Activated CD8-positive, alpha-beta T cell treated with anti-CD3 and anti-CD28 coated beads, Interleukin-2, amount 10 ng/mL, durations not matched to agents 7 days and 5 days (primary cell): Measurements from ENCODE around the gene ENTR1. TPM values are rescaled to one million over a fixed set of nuclear protein-coding genes. Genes with fewer than 3 reads are reported as not detected.

Experiments
- ATAC-seq: fragments of 150-1000 bp; cut with Tn5 transposase; one replicate; pipeline ENCODE4 v1.10.0; 2021; ENCODE audit warnings: moderate library complexity
- CTCF ChIA-PET: fragments of 350-600 bp; sonication (Branson Sonifier 250); formaldehyde crosslinking; loops from one replicate; lab custom pipeline; 2021; ENCODE audit warnings: antibody characterized with exemption; lab: Charles Lee
- POLR2A ChIA-PET: fragments of 350-600 bp; sonication (Branson Sonifier 250); formaldehyde crosslinking; loops from one replicate; lab custom pipeline; 2021; ENCODE audit warnings: antibody characterized with exemption; lab: Charles Lee
- DNase-seq: peaks from one replicate; pipeline ENCODE4 v3.0.0-alpha.2; 2020
- H3K27ac Mint-ChIP-seq: one replicate; pipeline ENCODE4 v1.8.0; 2021; ENCODE audit warnings: mild to moderate bottlenecking, mixed read lengths
- H3K27me3 Mint-ChIP-seq: one replicate; pipeline ENCODE4 v1.8.0; 2021; ENCODE audit warnings: low read depth, mixed read lengths
- H3K36me3 Mint-ChIP-seq: one replicate; pipeline ENCODE4 v1.8.0; 2021; ENCODE audit warnings: low read depth, mixed read lengths
- H3K4me1 Mint-ChIP-seq: one replicate; pipeline ENCODE4 v1.8.0; 2021; ENCODE audit warnings: low read depth, mixed read lengths
- H3K4me3 Mint-ChIP-seq: one replicate; pipeline ENCODE4 v1.8.0; 2021; ENCODE audit warnings: mild to moderate bottlenecking, mixed read lengths
- H3K9me3 Mint-ChIP-seq: one replicate; pipeline ENCODE4 v1.8.0; 2022; ENCODE audit warnings: mixed read lengths; ENCODE audit not compliant: insufficient read depth
- total RNA-seq, 2 experiments: library from RNA; stranded (reverse); gene quantifications; one replicate each; pipeline ENCODE4 v1.2.3, GENCODE V29; 2021

Gene ENTR1
- total RNA-seq, 2 experiments from 2014 or later, result 52.8 to 54.3 TPM

DNA sequence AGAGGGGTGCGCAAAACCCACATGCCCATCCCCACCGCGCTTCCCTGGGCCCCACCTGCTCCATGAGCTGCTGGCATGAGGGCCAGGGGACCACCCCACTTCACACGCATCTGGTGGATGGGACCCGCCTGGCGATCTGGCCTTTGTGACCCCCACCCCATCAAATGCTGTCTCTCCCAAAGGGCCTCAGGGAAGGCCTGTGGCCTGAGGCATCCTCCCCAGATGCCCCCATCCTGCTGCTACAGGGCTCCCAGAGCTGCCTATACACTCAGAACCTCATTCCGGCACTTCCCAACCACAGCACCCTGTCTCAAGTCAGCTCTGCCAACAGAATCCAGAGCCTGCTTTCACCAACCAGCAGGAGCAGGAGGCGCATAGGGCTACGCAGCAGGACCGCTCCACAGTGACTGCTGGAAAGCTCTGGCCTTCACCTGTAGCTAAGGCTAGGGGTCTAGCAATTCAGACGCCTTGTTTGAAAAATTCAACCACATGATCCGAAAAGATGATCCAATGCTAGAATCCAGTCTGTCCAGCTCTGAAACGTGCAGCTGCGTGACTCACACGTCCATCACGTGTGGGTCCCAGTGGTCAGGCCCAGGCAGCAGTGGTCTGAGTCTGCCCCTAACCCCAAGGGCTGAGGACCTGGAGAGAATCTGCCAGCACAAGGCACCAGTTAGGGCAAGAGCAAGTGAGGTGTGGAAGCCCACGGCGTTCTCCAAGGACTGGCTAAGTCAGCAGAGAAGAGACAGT, 9.1 kb downstream of the ENTR1 start:
- H3K36me3 Mint-ChIP-seq, result peaks cover 45% of the 10 kb centered on the region
- POLR2A ChIA-PET, result interaction anchor here (0.9 to 2.5 kb wide), 4 partner anchors 9 to 40 kb away, joined by 3 to 13 read pairs (median 4); partner anchors contain the start of genes DNLZ, ENTR1 and PMPCA

GRCh38 chr9:136400038-136400834, 10.2 kb downstream of the ENTR1 start, which contains the start of gene SNAPC4:
Gene SNAPC4, minus strand, starts transcription at chr9:136400170. Its CDS starts 1,742 bp downstream, at chr9:136398428.
- CTCF ChIA-PET, result interaction anchor here (0.8 to 1.8 kb wide), 14 partner anchors 9 to 390 kb away, joined by 3 to 14 read pairs (median 4); partner anchors contain the start of gene DNLZ
- ATAC-seq (peak; percentile 73), DNase-seq (peak; percentile 90)
- Mint-ChIP-seq H3K27ac (peak within 1 kb of the TSS; percentile 77), H3K27me3 (no peaks in the 10 kb centered on the region), H3K9me3 (no peaks in the 10 kb centered on the region), H3K4me1 (peaks cover 56% of the 10 kb centered on the region), H3K4me3 (peak within 1 kb of the TSS; percentile 83), H3K36me3 (peaks cover 40% of the 10 kb centered on the region)
- POLR2A ChIA-PET, result interaction anchor here (1.1 to 2.5 kb wide), 3 partner anchors 10 to 41 kb away, joined by 3 to 13 read pairs (median 4); partner anchors contain the start of genes DNLZ, ENTR1 and PMPCA

More for the DNA sequence above, 9.1 kb downstream of the ENTR1 start:
- CTCF ChIA-PET, result interaction anchor here (0.8 to 1.7 kb wide), 14 partner anchors 8 to 389 kb away, joined by 3 to 14 read pairs (median 4); partner anchors contain the start of gene DNLZ
- Mint-ChIP-seq H3K4me3 (no peak overlapping the region), H3K9me3 (no peaks in the 10 kb centered on the region), H3K27ac (peak overlapping the region; percentile 61), H3K4me1 (peaks cover 65% of the 10 kb centered on the region), H3K27me3 (no peaks in the 10 kb centered on the region)
- ATAC-seq (no peak), DNase-seq (no peak)

DNA sequence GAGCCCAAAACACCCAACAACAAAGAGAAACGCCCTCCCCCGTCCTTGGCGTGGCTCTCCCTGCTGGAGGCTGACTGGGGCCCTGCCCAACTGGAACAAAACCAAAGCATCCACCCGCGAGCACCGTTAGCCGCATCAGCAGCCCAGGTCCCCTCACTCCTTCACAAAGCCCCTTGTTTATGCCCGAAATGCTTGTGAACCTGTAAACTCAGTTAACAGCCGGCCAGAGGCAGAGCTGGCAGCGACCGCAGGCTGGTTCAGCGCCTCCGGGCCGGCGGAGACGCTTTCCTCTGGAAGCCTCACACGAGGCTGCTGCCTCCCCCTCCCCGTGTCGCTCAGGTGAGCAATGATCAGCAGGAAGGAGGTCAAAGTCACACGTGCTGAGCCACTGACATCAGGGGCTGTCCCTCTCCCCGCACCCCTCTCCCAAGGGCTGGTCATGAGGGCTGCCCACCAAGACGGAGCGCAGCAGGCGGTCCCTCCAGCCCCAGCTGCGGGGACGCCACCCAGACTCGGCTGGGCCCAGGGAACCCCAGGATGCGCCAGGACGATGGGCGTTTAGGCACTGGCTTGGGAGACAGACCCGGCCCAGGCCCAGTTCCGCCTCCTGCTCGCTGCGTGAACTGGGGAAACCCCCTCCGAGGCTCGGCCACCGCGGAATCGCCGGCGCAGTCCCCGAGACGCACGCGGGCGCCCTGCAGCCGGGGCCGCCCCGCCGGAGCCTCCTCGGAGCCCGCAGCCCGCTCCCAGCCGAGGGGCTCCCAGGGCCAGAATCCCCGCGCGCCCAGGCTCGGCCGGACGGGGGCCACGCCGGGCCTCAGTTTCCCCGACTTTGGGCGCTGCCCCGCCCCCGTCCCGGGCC, 11.0 kb downstream of the ENTR1 start:
- CTCF ChIA-PET, result interaction anchor here (1.0 to 1.8 kb wide), 4 partner anchors 10 to 86 kb away, joined by 3 to 4 read pairs (median 4); no protein-coding TSS in a partner anchor
- Mint-ChIP-seq H3K4me3 (peak overlapping the region; percentile 83), H3K9me3 (no peaks in the 10 kb centered on the region), H3K36me3 (peaks cover 38% of the 10 kb centered on the region), H3K27ac (peak overlapping the region; percentile 77), H3K27me3 (no peaks in the 10 kb centered on the region), H3K4me1 (peaks cover 48% of the 10 kb centered on the region)
- POLR2A ChIA-PET, result interaction anchor here (2.5 kb wide), 1 partner anchor 11 kb away, joined by 13 read pairs; the partner anchor contains the start of genes ENTR1 and PMPCA
- DNase-seq (peak; percentile 43), ATAC-seq (peak; percentile 32)

DNA sequence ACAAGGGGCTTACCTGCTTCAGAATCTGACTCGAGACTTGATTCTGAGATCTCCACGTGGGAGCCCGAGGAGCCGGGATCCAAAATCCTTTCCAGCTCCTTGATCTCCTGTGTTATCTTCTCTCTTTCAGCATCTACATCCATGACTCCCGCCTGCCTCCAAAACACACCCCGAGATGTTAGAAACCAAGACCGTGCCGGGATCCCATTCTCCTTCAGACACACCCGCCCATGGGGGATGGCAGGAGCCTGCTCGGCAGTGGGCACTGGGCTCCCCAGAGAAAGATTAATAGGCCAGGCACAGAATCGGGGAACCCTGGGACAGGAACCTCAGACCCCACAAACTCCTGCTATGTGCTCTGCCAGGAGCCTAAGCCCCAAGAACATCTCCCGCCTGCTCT, 12.1 kb downstream of the ENTR1 start:
- Mint-ChIP-seq H3K27me3 (no peaks in the 10 kb centered on the region), H3K4me3 (peak overlapping the region; percentile 83), H3K36me3 (peaks cover 32% of the 10 kb centered on the region), H3K27ac (no peak overlapping the region), H3K4me1 (peaks cover 37% of the 10 kb centered on the region), H3K9me3 (no peaks in the 10 kb centered on the region)
- ATAC-seq, result no peak
- POLR2A ChIA-PET, result interaction anchor here (1.2 kb wide), 1 partner anchor 34 kb away, joined by 3 read pairs; no protein-coding TSS in a partner anchor
- CTCF ChIA-PET, result interaction anchor here (1.7 to 2.3 kb wide), 3 partner anchors 13 to 85 kb away, joined by 4 to 6 read pairs (median 4); no protein-coding TSS in a partner anchor
- DNase-seq, result no peak

- H3K36me3 Mint-ChIP-seq, result peaks cover 30% of the 10 kb centered on the region
- ATAC-seq, result no peak
- H3K27ac Mint-ChIP-seq, result no peak overlapping the region
- no peak for DNase-seq
- H3K27me3 Mint-ChIP-seq, result no peaks in the 10 kb centered on the region
- peaks cover 33% of the 10 kb centered on the region for H3K4me1 Mint-ChIP-seq
- no peak overlapping the region for H3K4me3 Mint-ChIP-seq
- no peaks in the 10 kb centered on the region for H3K9me3 Mint-ChIP-seq
- CTCF ChIA-PET, result interaction anchor here (2.3 kb wide), 1 partner anchor 13 kb away, joined by 6 read pairs; no protein-coding TSS in a partner anchor
- POLR2A ChIA-PET, result interaction anchor here (0.6 to 1.2 kb wide), 2 partner anchors 34 to 78 kb away, joined by 3 read pairs; no protein-coding TSS in a partner anchor
Measured at GRCh38 chr9:136397643-136398042, 12.8 kb downstream of the ENTR1 start.

DNA sequence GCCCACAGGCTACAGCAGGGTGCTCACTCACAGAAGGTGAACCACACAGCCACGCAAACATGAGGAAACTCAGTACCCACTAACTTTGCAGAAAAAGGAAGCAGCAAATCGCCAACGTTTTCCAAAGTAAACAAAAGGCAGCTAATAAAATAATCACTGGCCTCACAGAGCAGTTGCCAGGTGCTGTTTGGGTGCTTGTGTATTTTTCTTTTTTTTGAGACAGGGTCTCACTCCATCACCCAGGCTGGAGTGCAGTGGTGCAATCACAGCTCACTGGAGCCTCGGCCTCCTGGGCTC, 14.2 kb downstream of the ENTR1 start:
- CTCF ChIA-PET, result interaction anchor here (0.8 to 2.3 kb wide), 3 partner anchors 12 to 33 kb away, joined by 3 to 9 read pairs (median 6); partner anchors contain the start of gene DNLZ
- H3K4me3 Mint-ChIP-seq, result no peak overlapping the region
- POLR2A ChIA-PET, result no interaction called here
- ATAC-seq (no peak), DNase-seq (no peak)
- H3K27me3 Mint-ChIP-seq, result no peaks in the 10 kb centered on the region
- H3K4me1 Mint-ChIP-seq, result peaks cover 23% of the 10 kb centered on the region
- H3K36me3 Mint-ChIP-seq, result peaks cover 24% of the 10 kb centered on the region
- no peaks in the 10 kb centered on the region for H3K9me3 Mint-ChIP-seq
- H3K27ac Mint-ChIP-seq, result no peak overlapping the region

DNA sequence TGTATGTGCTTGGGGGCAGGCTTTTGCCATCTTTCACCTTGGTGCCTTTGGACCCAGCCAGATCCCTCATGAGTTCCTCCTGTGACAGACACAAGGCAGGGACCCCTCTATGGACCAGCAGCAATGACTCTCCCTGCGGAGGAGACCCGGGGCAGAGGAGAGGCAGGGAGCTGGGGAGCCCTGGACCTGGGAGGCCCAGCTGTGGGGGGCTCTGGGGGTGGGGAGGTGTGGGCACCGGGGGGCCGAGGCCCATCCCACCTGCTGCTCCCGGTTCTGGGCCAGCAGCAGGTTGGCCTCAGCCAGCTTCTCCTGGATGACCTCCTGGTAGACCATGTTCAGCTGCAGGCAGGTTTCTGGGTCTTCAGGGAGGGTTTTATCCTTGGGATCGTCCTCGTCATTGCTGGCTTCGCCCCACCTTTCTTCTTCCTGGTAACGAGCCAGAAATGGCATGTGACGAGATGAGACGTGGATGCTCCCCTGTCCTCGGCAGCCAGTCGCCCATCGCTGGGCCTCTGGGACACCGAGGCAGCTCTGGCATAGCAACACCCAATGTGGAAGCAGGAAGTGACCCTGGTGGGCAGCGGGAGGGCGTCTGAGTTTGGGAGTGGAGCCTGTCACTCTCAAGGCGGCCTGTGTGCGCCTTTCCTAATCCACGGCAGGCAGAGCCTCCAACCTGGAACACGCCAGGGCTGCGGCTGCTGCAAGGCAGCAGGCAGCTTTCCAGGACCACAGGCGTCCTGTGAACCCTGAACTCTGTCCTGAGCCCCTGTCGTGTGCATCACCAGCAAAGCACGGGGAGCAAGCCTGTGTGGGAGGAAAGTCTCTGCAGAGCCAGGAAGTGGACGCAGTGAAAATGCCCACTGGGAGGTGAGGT, 14.8 kb downstream of the ENTR1 start:
- CTCF ChIA-PET, result interaction anchor here (2.0 kb wide), 1 partner anchor 32 kb away, joined by 9 read pairs; the partner anchor contains the start of gene DNLZ
- Mint-ChIP-seq H3K4me3 (no peak overlapping the region), H3K27ac (no peak overlapping the region), H3K27me3 (no peaks in the 10 kb centered on the region), H3K4me1 (peaks cover 17% of the 10 kb centered on the region), H3K36me3 (peaks cover 24% of the 10 kb centered on the region), H3K9me3 (no peaks in the 10 kb centered on the region)
- DNase-seq (no peak), ATAC-seq (no peak)
- POLR2A ChIA-PET, result interaction anchor here (0.6 kb wide), 1 partner anchor 10 kb away, joined by 3 read pairs; no protein-coding TSS in a partner anchor

- no peak overlapping the region for H3K27ac Mint-ChIP-seq
- DNase-seq, result no peak
- H3K4me1 Mint-ChIP-seq, result peaks cover 13% of the 10 kb centered on the region
- ATAC-seq, result no peak
- H3K4me3 Mint-ChIP-seq, result no peak overlapping the region
- POLR2A ChIA-PET, result no interaction called here
- H3K9me3 Mint-ChIP-seq, result no peaks in the 10 kb centered on the region
- H3K36me3 Mint-ChIP-seq, result peaks cover 26% of the 10 kb centered on the region
- CTCF ChIA-PET, result no interaction called here
- H3K27me3 Mint-ChIP-seq, result no peaks in the 10 kb centered on the region
Measured at GRCh38 chr9:136395020-136395340, 15.4 kb downstream of the ENTR1 start.

GRCh38 chr9:136394312-136395019, 15.9 kb downstream of the ENTR1 start:
- Mint-ChIP-seq H3K9me3 (no peaks in the 10 kb centered on the region), H3K36me3 (peaks cover 29% of the 10 kb centered on the region), H3K4me3 (no peak overlapping the region), H3K27me3 (no peaks in the 10 kb centered on the region), H3K27ac (no peak overlapping the region), H3K4me1 (peaks cover 13% of the 10 kb centered on the region)
- CTCF ChIA-PET, result no interaction called here
- DNase-seq (no peak), ATAC-seq (no peak)
- POLR2A ChIA-PET, result no interaction called here

DNA sequence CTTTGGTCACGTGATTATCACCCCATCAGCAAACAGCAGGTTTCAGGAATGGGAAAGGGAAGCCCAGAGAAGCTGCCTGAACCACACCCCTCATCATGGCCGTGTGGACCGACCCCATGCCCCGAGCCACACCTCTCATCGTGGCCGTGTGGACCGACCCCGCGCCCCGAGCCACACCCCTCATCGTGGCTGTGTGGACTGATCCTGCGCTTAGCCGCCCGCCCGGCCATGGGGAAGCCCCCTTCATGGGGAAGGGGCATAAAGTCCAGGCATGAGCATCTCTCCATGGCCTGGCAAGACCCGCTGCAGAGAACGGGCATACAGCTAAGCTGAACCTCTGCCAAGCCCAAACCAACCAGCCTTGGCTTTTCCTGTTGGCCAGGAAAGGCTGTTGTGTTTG, 16.9 kb downstream of the ENTR1 start:
- Mint-ChIP-seq H3K4me3 (no peak overlapping the region), H3K36me3 (peaks cover 34% of the 10 kb centered on the region), H3K27ac (no peak overlapping the region), H3K27me3 (no peaks in the 10 kb centered on the region), H3K9me3 (no peaks in the 10 kb centered on the region), H3K4me1 (peaks cover 7% of the 10 kb centered on the region)
- ATAC-seq (no peak), DNase-seq (no peak)
- ChIA-PET CTCF (no interaction called here), POLR2A (no interaction called here)
